Cortex of kidney (tissue), 1 donor: ENCODE measurements around the gene ZNF550.
"Not testable (repeated sequence)": the region's sequence is repeated elsewhere in the genome, so short reads cannot be mapped to it uniquely, and the experiment has no call there.

Experiments
- DNase-seq: peaks from one replicate; lab custom pipeline; 2025; lab: John Stamatoyannopoulos, UW

Gene ZNF550

DNA sequence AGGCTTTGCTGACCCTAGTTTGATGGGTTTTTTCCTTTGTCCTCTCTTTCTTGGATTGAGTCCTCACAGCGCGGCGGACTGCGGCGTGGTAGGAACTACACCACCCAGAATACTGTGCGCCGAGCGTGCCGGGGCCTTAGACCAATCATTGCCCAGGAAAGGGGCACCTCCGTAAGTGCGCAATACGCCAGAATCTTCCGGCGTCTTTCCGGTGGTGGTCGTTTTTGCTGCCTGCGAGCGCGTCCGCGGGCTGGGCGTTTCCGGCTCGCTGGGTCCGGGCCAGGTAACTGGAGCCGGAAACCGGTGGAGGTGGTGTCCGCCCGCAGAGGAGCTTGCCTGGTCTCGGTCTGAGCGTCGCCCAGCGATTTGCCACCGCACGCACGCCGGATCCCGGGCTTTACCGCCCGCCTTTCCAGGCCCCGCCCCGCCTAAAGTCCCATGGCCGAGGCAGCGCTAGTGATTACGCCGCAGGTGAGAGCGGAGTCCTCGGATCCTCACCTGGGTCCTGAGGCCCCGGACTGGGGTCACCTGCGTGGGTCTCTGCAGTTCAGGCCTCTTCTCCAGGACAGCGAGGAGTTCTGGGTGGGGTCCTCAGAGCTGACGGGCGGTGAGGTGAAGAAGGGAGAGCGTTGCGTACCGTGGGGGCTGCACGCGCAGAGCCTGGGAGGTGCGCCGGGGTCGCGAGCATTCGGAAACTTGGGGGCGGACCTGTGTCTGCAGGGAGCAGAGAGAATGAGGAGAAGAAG is 32.4 kb downstream of the ZNF550 start, which contains the start of gene ZNF549:
Gene ZNF549, plus strand, starts transcription at position 221 of the 746 bp plus-strand sequence. Its CDS starts 218 bp downstream, at position 439.
- no peak for DNase-seq

DNA sequence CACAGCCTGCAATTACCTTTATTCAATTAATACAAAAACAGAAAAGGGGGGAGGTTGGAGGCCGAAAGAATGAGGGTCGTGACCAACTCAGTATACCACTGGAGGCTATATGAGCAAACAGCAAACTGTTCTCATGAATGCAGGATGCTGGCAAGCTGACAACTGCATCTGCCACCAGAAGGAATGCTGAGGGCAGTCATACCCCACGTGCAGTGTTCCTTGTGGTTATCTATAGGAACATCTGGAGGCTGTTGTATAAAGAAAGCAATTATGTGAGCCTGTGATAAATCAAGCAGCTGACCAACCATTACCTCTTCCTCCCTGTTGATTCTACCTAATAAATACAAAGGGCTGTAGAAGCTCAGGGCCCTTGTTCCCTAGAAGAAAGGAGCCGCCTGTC is 41.6 kb downstream of the ZNF550 start:
- DNase-seq, result not testable (repeated sequence)

- DNase-seq, result no peak
Observed at GRCh38 chr19:57515255-57515654, 44.4 kb downstream of the ZNF550 start.

DNA sequence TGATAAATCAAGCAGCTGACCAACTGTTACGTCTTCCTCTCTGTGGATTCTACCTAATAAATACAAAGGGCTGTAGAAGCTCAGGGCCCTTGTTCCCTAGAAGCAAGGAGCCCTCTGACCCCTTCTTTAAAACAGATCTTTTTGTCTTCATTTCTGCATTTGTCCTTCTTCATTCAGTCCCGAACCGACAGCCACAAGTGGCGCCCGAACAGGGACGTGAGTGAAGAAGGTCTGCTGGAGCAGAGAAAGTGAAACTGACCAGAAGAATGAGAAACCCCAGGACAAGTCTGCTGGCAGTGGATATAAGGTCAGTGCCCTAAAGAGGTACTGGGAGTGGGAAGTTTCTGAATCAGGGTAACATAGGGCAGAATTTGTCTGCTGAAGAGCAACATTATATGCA is 46.8 kb downstream of the ZNF550 start:
- no peak for DNase-seq

GRCh38 chr19:57511484-57511883 is 48.2 kb downstream of the ZNF550 start:
- no peak for DNase-seq

GRCh38 chr19:57506163-57506562 is 53.5 kb downstream of the ZNF550 start:
- DNase-seq, result no peak

DNA sequence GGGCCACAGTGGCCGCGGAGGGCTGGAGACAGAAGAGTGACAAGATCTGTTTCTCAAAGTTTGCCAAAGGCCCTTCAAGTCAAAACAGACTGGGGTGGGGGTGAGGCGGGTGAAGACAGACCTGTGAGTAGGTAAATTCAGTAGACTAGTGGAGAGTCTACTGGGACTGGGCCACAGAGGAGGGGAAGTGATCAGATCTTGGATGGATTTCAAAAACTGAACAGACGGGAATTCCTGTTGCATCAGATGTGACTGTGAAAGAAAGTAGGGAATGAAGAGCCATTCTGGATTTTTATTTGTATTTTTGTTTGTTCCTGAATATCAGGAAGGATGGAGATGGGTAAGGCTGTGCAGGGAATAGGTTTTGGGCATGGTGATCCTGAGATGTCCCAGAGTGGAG is 59.3 kb downstream of the ZNF550 start:
- DNase-seq, result not testable (repeated sequence)

DNA sequence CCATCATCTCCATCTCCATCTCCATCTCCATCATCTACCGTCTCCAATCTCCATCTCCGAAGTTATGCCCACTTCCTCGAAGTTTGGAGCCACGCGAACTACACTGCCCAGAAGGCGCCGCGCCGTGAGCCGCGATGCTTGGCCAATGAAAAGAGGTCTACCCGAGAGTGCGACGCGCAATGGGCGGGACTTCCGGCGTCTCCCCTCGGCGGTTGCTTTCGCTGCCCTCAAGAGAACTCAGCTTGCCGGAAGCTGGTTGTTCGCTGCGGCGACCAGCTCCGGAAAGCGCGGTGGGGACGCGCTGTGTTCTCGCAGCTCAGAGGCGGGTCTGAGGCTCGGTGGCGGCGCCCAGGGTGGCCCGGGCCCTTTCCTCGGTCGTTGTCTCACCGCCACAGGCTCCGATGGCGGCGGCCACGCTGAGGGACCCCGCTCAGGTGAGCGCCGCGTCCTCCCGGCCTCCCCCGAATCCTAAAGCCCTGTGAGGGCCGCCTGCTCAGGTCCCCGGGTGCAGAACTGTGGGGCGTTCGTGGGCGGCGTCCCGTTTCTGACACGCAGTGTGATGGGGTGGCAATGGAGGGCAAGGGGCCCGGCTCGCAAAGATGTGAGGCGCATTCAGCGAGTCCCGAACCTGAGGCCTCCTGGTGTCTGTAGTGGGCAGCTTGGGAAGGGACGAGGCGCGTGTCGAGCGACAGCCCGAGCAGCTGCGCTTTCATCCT is 59.8 kb downstream of the ZNF550 start, which contains the start of gene ZNF773:
Gene ZNF773, plus strand, starts transcription at position 259 of the 716 bp plus-strand sequence. Its CDS starts 143 bp downstream, at position 402.
- not testable (repeated sequence) for DNase-seq

GRCh38 chr19:57499332-57499679 is 60.4 kb downstream of the ZNF550 start:
- DNase-seq, result not testable (repeated sequence)

DNA sequence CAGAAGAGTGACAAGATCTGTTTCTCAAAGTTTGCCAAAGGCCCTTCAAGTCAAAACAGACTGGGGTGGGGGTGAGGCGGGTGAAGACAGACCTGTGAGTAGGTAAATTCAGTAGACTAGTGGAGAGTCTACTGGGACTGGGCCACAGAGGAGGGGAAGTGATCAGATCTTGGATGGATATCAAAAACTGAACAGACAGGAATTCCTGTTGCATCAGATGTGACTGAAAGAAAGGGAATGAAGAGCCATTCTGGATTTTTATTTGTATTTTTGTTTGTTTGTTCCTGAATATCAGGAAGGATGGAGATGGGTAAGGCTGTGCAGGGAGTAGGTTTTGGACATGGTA is 71.4 kb downstream of the ZNF550 start:
- not testable (repeated sequence) for DNase-seq

DNA sequence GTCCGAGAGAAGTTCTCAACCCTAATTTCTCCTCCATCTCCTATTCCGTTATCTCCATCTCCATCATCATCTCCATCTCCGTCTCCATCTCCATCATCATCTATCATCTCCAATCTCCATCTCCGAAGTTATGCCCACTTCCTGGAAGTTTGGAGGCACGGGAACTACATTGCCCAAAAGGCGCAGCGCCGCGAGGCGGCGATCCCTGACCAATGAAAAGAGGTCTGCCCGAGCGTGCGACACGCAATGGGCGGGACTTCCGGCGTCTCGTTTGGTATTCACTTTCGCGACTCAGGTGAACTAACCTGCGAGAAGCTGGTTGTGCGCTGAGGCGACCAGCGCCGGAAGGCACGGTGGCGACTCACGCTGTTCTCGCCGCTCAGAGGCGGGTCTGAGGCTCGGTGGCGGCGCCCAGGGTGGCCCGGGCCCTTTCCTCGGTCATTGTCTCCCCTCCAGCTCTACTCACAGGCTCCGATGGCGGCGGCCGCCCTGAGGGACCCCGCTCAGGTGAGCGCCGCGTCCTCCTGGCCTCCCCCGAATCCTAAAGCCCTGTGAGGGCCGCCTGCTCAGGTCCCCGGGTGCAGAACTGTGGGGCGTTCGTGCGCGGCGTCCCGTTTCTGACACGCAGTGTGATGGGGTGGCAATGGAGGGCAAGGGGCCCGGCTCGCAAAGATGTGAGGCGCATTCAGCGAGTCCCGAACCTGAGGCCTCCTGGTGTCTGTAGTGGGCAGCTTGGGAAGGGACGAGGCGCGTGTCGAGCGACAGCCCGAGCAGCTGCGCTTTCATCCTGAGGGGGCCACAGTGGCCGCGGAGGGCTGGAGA is 72.0 kb downstream of the ZNF550 start, which contains the start of gene ZNF419:
Gene ZNF419, plus strand, starts transcription at position 274 of the 822 bp plus-strand sequence. Its CDS starts 201 bp downstream, at position 475.
- DNase-seq, result not testable (repeated sequence)
